Colon (tissue), 2 donors: ENCODE data around the gene FLVCR2.
"Not testable (repeated sequence)": the region's sequence is repeated elsewhere in the genome, so short reads cannot be mapped to it uniquely, and the experiment has no call there.

ENCODE experiments used
- FAIRE-seq: peaks from 2 replicates; lab custom pipeline; 2012; peaks lifted over from hg19 to GRCh38; lab: Jason Lieb, UNC
- donor health status: control.
- donor health status: control.

FLVCR2 gene

DNA sequence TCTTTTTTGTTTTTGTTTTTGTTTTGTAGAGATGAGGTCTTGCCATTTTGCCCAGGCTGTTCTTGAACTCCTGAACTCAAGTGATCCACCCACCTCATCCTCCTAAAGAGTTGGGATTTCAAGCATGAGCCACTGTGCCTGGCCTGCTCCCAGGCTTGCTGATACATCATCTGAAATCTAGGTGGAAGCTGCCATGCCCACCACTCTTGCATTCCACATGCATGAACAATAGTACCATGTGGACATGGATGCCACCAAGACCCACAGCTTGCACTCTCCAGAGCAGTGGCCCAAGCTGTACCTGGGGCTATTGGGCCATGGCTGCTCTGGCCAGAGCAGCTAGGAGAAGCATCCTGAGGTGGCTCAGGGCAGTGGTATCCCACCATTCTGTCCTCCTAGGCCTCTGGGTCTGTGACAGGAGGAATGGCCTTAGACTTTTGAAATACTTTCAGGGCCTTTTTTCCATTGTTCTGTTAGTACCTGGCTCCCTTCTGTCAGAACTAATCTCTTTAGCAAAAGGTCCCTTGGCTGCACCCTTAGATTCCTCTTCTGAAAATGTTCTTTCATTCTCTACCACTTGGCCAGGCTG lies 13.7 kb downstream of the FLVCR2 start:
- FAIRE-seq = no peak

DNA sequence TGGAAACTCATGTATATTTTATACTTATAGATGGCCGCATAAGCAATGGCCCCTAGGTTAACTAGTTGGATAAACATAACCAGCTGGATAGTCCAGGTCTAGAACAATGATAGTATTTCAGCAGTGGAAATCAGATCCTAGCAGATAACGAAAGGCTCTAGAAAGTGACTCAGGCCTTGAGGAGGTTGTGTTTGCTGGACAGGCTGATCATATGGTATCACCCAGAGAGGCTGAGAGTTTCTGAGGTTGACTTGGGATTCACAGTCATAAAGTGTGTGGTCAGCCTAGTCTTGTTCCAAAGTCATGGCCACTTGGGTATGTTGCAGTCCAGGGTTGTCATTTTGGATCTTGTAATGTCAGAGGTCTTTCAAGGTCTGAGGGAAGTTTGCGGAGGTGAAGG lies 16.8 kb downstream of the FLVCR2 start:
- no peak for FAIRE-seq

DNA sequence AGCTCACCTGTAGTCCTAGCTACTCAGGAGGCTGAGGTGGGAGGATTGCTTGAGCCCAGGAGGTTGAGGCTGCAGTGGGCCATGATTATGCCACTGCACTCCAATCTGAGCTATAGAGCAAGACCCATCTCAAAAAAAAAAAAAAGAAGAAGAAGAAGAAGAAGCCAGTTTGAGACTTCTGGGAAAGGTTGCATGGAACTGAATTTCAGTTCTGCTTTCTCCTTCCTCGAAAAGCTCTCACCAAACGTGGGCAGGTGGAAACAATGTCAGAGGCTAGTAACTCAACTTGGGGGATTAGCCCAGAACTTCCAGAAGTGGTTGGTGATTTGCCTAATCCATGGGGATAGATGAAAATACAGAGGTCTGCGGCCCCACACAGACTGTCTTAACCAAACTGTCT lies 18.7 kb downstream of the FLVCR2 start:
- no peak for FAIRE-seq

DNA sequence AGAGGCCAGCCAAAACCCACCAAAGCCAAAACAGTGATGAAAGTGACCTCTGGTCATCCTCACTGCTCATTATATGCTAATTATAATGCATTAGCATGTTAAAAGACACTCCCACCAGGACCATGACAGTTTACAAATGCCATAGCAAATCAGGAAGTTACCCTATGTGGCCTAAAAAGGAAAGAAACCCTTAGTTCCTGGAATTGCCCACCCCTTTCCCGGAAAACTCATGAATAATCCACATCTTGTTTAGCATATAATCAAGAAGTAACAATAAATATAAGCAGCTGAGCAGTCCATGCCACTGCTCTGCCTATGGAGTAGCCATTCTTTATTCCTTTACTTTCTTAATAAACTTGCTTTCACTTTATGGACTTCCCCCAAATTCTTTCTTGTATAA lies 21.7 kb downstream of the FLVCR2 start:
- FAIRE-seq = not testable (repeated sequence)

DNA sequence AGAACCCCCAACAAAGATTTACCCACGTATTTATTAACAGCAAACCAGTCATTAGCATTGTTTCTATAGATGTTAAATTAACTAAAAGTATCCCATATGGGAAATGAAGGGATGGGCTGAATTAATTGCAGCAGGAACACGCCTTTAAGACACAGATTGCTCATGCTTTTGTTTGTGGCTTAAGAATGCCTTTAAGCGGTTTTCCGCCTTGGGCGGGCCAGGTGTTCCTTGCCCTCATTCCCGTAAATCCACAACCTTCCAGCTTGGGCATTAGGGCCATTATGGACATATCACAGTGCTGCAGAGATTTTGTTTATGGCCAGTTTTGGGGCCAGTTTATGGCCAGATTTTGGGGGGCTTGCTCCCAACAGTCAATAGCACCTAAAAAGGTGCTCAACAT lies 22.6 kb downstream of the FLVCR2 start:
- FAIRE-seq = not testable (repeated sequence)

DNA sequence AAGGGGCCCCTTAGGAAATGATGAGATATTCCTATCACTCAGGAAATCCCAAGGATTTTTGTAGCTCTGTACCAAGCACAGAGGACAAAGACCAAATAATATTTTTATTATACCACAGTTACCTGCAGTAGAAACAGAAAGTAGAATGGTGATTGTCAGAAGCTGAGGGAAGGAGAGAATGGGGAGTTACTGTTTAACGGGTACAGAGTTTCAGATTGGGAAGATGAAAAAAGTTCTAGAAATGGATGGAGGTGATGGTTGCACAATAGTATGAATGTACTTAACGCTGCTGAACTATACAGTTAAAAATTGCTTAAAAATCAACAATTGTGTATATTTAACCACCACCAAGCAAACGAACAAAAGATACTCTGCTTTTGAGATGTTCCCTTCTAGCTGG lies 24.1 kb downstream of the FLVCR2 start:
- no peak for FAIRE-seq

DNA sequence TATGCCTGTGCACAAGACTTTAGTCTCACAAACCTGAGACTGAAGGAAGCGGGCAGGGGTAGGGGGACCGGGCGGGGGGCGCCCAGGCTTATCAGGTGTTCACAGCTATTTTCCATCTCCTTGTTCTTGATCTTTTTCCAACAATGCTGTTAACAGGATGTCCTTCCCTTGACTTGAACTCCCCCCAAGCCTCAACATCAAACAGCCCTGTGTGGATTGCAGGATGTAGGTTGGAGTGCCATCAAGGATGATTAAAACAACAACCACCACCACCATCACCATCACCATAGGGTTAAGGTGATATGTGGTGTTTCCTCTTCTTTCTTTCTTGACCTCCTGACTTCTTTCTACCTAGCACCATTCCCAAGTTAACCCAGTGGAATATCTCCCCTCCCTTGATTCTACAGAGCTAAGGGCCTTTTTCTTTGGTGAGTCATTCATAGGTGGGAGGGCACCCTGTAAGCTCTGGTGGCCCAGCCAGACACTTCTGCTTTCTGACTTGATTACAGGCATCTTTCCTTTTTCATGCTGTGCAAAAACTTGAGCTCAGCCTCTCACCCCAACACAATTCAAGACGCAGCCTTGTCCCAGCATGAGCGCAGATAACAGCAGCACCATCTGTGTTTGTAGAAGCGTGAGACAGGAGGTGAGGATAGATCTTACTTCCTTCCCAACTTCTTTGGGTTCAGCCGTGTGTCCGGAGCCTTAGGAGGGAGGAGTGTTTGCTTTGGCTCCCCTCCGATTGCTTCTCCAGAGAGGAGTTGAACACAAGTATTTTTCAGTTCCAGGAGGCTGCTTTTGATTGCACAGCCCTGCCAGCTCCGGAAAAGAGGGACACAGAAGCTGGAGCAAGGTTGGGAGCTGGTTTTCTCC lies 26.8 kb downstream of the FLVCR2 start:
- FAIRE-seq = no peak

DNA sequence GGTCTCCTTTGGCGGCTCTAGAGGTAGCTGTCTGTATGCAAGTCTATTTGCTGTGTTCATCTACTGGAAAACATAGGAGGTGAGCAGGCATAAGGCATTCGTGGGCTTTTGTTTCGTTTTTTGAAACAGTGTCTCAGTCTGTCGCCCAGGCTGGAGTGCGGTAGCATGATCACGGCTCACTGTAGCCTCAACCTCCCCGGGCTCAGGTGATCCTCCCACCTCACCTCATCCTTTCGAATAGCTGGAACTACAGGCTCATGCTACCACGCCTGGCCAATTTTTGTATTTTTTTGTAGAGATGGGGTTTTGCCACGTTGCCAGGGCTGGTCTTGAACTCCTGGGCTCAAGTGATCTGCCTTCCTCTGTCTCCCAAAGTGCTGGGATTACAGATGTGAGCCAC lies 27.5 kb downstream of the FLVCR2 start:
- no peak for FAIRE-seq

DNA sequence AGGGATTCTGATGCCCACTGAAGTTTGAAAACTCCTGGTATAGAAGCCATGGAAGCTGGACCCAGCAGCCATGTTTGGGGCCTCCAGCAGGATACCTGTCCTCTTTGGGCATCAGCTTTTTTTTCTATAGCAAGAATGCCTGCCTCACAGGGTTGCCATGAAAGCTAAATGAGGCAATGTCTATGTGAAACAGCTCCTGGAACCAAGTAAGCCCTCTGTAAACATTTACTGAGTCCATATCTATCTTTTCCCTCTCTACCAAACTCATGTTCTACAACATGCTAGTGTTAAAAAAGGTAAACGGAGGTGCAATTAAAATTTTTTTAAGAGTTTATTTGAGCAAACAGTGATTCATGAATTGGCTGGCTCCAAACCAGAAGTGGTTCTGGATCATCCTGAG lies 28.6 kb downstream of the FLVCR2 start:
- FAIRE-seq = no peak

DNA sequence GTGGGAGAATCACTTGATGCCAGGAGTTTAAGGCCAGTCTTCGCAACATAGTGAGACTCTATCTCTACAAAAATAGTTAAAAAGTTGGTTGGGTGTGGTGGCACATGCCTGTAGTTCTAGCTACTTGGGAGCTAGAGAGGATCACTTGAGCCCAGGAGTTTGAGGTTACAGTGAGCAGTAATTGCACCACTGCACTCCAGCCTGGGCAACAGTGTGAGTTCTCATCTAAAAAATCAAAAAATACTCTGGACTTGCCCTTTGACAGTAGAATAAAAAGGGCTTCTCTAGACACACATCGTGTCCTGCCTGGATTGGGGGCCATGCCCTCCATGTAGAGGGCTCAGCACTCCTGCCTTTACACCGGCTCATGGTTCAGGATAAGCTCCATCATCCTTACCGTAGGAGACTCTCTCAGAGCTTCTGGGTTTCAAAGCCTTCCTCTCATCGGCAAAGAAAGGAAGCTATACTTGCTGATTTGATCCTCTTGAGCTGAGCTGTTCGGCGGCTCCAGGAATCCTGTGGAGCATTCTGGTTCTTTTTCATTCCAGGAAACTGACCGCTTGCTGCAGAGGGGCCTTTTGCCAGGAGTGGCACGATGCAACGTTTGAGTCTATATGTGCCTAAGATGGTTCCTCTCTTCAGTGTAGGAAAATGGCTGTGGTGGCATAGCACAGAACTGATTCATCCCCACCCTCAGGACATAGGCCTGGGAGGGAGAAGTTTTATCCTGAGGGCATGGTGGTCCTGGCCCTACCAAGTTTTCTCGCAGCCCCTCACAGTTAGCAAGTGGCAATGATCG lies 29.6 kb downstream of the FLVCR2 start:
- FAIRE-seq = no peak

DNA sequence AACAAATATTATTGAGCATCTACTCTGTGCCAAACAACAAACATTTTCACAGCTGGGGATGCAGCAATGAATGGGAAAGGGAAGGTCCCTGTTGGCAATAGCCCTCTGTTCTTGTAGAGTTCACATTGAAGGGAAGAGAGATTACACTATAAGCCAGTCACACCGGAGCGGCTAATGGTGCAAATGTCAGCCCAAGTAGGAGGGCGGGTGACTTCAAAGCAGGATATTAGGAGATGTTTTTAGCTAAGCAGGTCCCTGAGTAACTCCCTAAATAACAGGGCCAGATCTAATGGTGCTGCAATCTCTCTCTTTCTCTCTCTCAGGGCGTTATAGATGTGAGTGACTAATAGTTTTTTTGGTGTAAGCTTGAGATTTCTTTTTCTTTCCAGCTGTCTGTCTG lies 30.7 kb downstream of the FLVCR2 start:
- FAIRE-seq = no peak

DNA sequence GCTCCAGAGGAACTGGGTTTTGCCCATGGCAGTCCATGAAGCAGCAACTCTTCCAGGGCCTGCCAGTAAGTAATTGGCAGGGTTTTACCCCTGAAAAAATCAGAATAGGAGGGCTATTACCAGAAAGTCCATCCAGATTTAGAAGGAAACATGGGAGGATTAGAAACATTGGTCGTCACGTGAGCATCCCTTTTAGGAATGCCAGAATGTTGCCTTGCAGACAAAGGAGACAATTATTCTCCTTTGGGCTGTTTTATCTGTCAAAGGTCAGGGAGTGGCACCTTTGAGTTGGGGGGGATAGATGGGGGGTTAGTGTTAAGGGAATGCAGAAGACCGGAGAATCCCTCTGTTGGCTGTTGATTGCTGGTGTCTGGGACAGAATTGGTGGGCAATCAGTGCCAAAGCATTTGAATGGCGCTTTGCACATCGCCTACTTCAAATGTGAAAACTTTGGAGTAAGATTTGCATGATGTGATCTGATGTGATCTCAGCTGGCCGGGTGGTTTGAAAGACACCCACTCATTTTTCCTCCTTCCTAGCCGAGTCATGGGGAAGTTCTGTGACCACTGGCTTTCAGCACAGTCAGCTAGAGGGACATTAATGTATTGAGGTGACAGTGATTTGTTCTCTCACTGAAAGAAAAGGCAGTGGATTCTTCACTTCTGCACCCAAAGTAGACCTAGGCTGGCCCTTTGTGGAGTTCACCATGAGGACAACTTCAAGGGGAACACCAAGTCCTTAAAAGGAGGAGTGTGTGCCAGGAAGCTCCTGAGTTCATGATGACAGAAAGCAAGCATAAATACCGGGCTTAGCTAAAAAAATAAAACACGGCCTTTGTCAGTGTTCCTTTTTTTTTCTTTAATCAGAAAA lies 31.4 kb downstream of the FLVCR2 start:
- no peak for FAIRE-seq

DNA sequence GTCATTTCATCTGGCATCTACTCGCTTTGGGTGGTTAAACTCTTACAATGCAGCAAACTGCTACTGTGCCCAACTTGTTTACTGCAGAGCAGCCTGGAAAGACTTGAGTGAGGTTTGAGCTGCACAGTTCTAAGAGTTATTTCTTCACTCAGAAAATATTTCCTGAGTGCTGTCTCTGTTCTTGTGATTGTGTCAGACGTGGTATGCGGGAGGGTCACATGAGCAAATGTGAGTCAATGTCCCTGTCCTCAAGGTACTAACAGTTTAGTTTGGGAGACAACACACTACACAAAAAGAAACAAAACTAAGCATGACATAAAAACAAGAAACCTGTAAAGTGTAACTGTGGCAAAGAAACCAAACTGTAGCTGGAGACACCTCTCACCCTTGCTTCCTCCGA lies 32.4 kb downstream of the FLVCR2 start:
- FAIRE-seq = no peak

DNA sequence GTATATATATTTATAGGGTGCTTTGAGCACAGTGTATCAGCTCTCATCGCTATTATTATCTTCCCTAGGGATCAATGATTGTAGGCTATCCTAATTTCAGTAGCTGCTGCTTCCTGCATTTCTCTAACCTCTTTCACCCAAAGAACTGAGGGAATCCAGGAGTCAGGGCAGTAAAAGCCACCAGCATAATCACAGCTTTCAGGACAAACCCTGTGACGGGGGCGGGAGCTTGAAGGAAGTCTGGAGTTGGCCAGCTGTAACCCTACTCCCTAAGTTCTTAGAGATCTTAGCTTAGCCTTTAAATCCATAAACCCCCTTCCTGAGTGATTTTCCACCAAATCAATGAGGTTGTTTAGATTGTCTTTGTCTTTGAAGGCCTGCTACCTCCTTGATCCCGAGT lies 33.7 kb downstream of the FLVCR2 start:
- no peak for FAIRE-seq

DNA sequence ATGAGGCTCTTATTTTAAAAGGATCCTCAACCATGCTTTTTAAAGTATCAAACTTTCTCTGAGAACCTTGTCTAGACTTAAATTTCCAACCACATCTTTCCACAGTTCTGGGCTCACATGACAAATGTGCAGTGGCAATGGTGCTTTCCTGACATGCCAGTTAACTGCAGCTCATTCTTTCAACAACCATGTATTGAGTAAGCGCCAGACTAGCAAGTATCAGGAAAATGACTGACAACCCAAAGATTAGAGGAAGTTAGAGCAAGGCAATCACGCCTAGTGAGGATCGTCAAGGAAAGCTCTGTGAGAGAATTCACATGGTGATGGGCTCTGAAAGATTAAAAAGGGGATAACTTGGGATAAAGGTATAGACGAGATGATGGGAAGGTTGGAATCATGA lies 35.8 kb downstream of the FLVCR2 start:
- no peak for FAIRE-seq

DNA sequence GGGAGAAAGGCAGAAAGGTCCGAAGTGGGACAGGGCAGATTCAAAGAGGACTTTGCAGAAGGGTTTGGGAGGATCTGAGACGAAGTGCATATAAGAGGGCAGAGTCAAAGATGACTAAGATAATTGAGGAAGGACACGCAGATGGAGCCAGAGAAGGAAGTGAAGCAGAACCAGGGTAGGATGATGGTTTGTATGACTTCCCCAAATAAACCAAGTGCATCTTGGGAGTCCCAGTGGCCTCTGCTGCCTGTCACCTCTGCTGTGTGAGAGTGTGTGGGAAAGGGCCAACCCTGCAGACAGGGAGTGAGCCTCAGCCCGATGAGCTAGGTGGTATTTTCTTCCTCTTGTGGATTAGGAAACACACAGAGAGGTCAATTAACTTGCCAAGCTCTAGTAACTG lies 36.8 kb downstream of the FLVCR2 start:
- no peak for FAIRE-seq

DNA sequence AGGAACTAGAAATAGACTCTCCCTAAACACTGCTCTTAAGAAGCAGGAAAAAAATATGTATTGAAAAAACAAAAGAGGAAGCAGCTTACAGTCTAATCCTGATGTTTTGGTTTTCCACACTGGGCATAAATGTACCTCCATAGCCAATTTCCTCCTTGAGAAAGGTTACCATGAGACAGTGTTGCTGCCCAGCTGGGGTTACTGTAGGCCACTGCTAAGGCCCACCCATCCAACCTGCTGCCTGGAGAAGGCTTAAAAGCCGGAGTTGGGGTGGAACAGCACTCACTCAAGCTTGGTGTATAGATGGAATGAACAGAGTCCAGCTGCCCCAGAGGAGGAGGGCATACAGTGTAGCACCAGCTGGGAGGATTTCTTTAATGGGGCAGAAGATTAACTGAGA lies 41.1 kb downstream of the FLVCR2 start:
- FAIRE-seq = no peak

DNA sequence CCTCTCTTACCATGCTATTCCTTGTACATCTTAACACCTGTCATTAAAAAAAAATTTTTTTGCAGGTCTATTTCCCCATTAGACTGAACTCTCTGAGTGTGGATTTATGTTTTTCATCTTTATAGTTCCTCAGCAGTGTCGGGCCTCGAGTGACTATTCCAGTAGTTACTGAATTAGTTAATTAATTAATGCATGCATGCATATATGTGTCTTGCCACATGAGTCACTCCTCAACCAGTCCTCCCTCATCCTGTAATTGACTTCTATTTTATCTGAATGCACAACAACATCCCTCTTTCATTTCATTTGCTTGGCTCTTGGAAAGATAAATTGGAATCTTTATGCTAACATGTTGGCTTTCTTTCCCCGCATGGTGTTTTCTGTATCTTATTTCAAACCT lies 46.6 kb downstream of the FLVCR2 start:
- FAIRE-seq = no peak

DNA sequence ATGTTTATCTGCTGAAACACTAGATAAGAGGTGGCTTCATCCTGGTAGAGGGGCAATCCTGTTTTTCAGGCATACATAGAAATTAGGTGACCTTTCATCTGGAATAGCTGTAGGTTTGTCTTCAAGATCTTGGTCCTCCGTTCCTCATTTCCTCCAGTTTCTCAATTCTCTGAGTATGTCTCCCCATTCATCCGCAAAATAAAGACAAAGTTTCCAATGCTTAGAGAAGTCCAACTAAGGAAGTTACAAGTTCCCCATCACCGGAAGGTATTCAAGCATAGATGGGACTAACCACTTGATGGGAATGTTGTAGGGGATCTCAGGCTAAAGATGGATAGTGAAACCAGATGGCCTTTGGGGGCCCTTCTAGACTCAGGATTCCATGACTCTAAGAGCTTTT lies 48.0 kb downstream of the FLVCR2 start:
- FAIRE-seq = no peak

DNA sequence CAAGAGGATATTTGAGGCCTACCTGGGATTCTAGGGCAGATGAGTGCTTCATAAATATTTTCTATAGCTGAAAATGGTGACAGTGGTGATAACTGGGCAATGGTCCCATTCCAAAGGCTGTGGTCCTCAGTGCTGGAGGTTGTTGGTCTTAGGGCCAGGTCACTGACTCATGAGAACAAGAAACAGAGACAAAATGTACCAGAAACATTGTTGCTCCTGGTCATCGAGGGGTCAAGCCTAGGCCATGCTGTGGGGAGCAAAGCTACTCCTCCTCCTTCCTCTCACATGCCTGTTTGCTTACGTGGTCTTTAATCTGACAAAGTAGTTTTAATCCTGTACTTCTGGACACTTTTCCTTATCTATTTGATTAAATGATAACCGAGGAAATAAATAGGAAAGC lies 48.4 kb downstream of the FLVCR2 start:
- FAIRE-seq = no peak

DNA sequence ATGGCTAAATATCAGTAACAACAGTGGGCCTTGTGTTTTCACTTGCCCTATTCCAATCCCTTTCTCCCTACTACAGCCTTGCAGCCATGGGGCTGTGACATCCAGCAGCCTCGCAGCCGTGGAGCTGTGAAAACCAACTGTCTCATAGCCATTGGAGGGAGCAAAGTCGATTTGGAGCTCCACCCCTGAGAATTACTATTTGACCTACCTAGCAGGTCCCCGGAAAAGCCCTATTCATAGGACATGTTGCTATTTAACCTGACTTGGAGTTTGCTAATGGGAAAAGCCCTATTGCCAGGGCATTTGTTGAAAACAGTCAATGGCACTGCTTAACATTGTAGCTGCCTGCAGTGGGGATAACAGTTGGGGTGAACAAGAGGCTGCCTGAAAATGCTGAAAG lies 49.0 kb downstream of the FLVCR2 start:
- no peak for FAIRE-seq

DNA sequence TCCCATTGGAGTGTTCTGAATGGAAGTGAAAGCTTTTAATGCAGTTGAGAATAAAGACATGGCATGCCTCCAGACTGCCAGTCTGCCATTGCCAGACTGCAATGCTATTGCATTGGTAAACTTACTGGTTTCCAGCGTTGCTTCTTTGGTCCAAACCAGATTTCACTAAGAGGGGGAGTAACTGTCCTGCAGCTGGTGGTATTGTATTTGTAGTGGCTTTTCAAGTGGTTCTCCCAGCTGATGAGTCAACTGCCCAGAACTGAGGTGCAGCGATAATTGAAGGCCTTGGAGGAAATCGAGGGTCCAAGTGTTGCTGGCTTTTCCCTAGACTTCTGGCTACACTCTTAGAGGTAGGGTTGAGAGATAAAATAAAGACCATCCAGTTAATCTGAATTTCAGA lies 50.4 kb downstream of the FLVCR2 start:
- FAIRE-seq = no peak
